GM12878 (cell line): ENCODE data around the gene EEFSEC. TPM values are rescaled to one million over a fixed set of nuclear protein-coding genes. Genes with fewer than 3 reads are reported as not detected.

ENCODE experiments used
- ATAC-seq: fragments of 200-7000 bp; cut with Tn5 transposase; 3 replicates; pipeline ENCODE4 v1.9.1; 2020; ENCODE audit warnings: mild to moderate bottlenecking, moderate library complexity
- BruUV-seq: library from RNA; stranded (reverse); fragments of 400-500 nt; replicated peaks from 2 replicates; lab custom pipeline; 2021; lab: Mats Ljungman, UMichigan
- CTCF ChIA-PET: fragments of 300-600 bp; sonication (Branson Sonifier 250); formaldehyde crosslinking; extraction: SDS; loops from one replicate; lab custom pipeline; 2021; ENCODE audit warnings: inconsistent platforms; lab: Yijun Ruan, JAX
- POLR2A ChIA-PET: fragments of 350-600 bp; formaldehyde crosslinking; extraction: SDS; loops from one replicate; lab custom pipeline; 2021; ENCODE audit warnings: inconsistent platforms; lab: Charles Lee
- RAD21 ChIA-PET: fragments of 300-600 bp; sonication (Branson Sonifier 250); formaldehyde crosslinking; loops from one replicate; lab custom pipeline; 2023; ENCODE audit warnings: antibody characterized with exemption; ENCODE audit not compliant: unreplicated experiment; lab: Charles Lee
- SMC1A ChIA-PET: fragments of 300-600 bp; sonication (Branson Sonifier 250); formaldehyde crosslinking; loops from one replicate; lab custom pipeline; 2023; ENCODE audit not compliant: unreplicated experiment, uncharacterized antibody; lab: Charles Lee
- DNase-seq: peaks from one replicate; pipeline ENCODE4 v3.0.0-alpha.2; 2011; ENCODE audit warnings: low read depth, low spot score
- FAIRE-seq: peaks from 3 replicates; lab custom pipeline; 2011; peaks lifted over from hg19 to GRCh38; lab: Jason Lieb, UNC
- H2AFZ ChIP-seq: 2 replicates; pipeline ENCODE4 v1.6.0; 2011; ENCODE audit warnings: low read depth, low read length, control low read depth; ENCODE audit not compliant: control insufficient read depth
- H3K27ac ChIP-seq: 2 replicates; pipeline ENCODE4 v1.5.1; 2011; ENCODE audit warnings: control low read depth; ENCODE audit not compliant: control insufficient read depth, insufficient read depth
- H3K27me3 ChIP-seq, 2 experiments: replicated peaks in 1 of 2; 2 replicates each; pipeline versions ENCODE4 v1.6.0 to v1.6.1; 2011; ENCODE audit warnings: low read length in 1 of 2; ENCODE audit not compliant: control insufficient read depth in 2 of 2, insufficient read depth in 2 of 2
- H3K36me3 ChIP-seq, 2 experiments: 2 replicates each; pipeline ENCODE4 v1.5.1; 2011; ENCODE audit warnings: low read length in 1 of 2; ENCODE audit not compliant: control insufficient read depth in 2 of 2, insufficient read depth in 2 of 2
- H3K4me1 ChIP-seq: 2 replicates; pipeline ENCODE4 v1.6.1; 2011; ENCODE audit warnings: mild to moderate bottlenecking, low read length, moderate library complexity, mixed read lengths; ENCODE audit not compliant: control insufficient read depth, insufficient read depth
- H3K4me2 ChIP-seq: 2 replicates; pipeline ENCODE4 v1.6.0; 2011; ENCODE audit warnings: control low read depth; ENCODE audit not compliant: control insufficient read depth, insufficient read depth
- H3K4me3 ChIP-seq: fragments of 200-600 bp; sonication (generic); 2 replicates; pipeline ENCODE4 v1.5.1; 2016
- H3K79me2 ChIP-seq: 2 replicates; pipeline ENCODE4 v1.6.0; 2011; ENCODE audit warnings: low read length; ENCODE audit not compliant: control insufficient read depth, insufficient read depth
- H3K9ac ChIP-seq: 2 replicates; pipeline ENCODE4 v1.8.0; 2011; ENCODE audit warnings: low read length, control low read depth, mixed read lengths; ENCODE audit not compliant: control insufficient read depth, insufficient read depth
- H3K9me3 ChIP-seq: replicated peaks from 3 replicates; pipeline ENCODE4 v1.5.1; 2011; ENCODE audit warnings: mild to moderate bottlenecking, low read length; ENCODE audit not compliant: control insufficient read depth, insufficient read depth
- H4K20me1 ChIP-seq: 2 replicates; pipeline ENCODE4 v1.6.0; 2011; ENCODE audit not compliant: control insufficient read depth, insufficient read depth
- BCL3 ChIP-seq: IDR thresholded peaks from 2 replicates; pipeline ENCODE4 v1.6.1; 2011; ENCODE audit warnings: borderline replicate concordance, low read depth, mild to moderate bottlenecking, moderate library complexity, low read length; ENCODE audit not compliant: insufficient read depth, poor library complexity, severe bottlenecking
- BCLAF1 ChIP-seq: fragments of 450-650 bp; IDR thresholded peaks from 2 replicates; pipeline ENCODE4 v1.6.1; 2017; ENCODE audit warnings: antibody characterized with exemption, mild to moderate bottlenecking, moderate library complexity
- CTCF ChIP-seq, 3 experiments: IDR thresholded peaks in 2 of 3; conservative IDR thresholded peaks in 1 of 3; 2 replicates each; pipeline ENCODE4 v1.5.1; 2011; ENCODE audit warnings: low read depth in 3 of 3, low read length in 3 of 3, mild to moderate bottlenecking in 3 of 3, control low read depth in 2 of 3, moderate library complexity in 2 of 3, inconsistent platforms in 1 of 3, mixed read lengths in 1 of 3; ENCODE audit not compliant: control insufficient read depth in 2 of 3, insufficient read depth in 1 of 3; ENCODE audit errors: extremely low read depth in 1 of 3
- GATAD2B ChIP-seq: fragments of 450-650 bp; conservative IDR thresholded peaks from 2 replicates; pipeline ENCODE4 v1.6.1; 2017; ENCODE audit warnings: low read depth, mild to moderate bottlenecking, moderate library complexity
- HCFC1 ChIP-seq: fragments of 150-350 bp; IDR thresholded peaks from 2 replicates; pipeline ENCODE4 v1.6.1; 2014; ENCODE audit warnings: low read length
- ZBED1 ChIP-seq: IDR thresholded peaks from 2 replicates; pipeline ENCODE4 v1.6.1; 2016; ENCODE audit warnings: borderline replicate concordance
- WGBS: methylation state at CpG from one replicate; pipeline ENCODE4 v1.1.6; 2016; ENCODE audit warnings: low lambda C conversion rate; ENCODE audit not compliant: insufficient replicate concordance, insufficient coverage; ENCODE audit errors: missing lambda C conversion rate; 5-methylcytosine and 5-hydroxymethylcytosine counted together
- in situ Hi-C: fragments of 300-500 bp; cut with MboI; formaldehyde crosslinking; loops from 9 replicates; pipeline ENCODE4 v1.14.3; 2018; ENCODE audit warnings: mixed read lengths
- intact Hi-C: fragments of 100-400 bp; cut with micrococcal nuclease; formaldehyde crosslinking; loops from one replicate; pipeline ENCODE4 v1.14.2; 2022; ENCODE audit not compliant: unreplicated experiment
- polyA plus RNA-seq, 11 experiments: library from polyadenylated mRNA; depleted of rRNA in 4 of 11; unstranded in 6 of 11; stranded (reverse) in 5 of 11; fragments of >200 nt; fragmentation: Nextera tagmentation in 4 of 11; fragmentation: Illumina TruSeq in 1 of 11; extraction: Ambion mirVana in 4 of 11; extraction: Trizol in 1 of 11; gene quantifications; 1 replicate in 1 of 11; 2 replicates in 10 of 11; pipeline versions ENCODE4 v1.2.1 to v1.2.3, GENCODE V29; 2011 to 2016; ENCODE audit warnings: inconsistent platforms in 2 of 11, missing spikeins in 2 of 11, low read depth in 1 of 11
- total RNA-seq, 4 experiments: library from RNA; depleted of rRNA in 3 of 4; stranded (reverse); fragments of >200 nt in 3 of 4; fragmentation: Illumina TruSeq in 1 of 4; extraction: Trizol in 1 of 4; gene quantifications; 2 replicates each; pipeline versions ENCODE4 v1.2.1 to v1.2.3, GENCODE V29; 2013 to 2021

Gene EEFSEC
- total and polyA plus RNA-seq, 10 of the 15 experiments (the other 5 are each of a cell fraction or from before 2014, with no cell fraction given), result 0.29 to 29.1 (median 16.1) TPM

GRCh38 chr3:128247666-128248409, 94.6 kb downstream of the EEFSEC start:
- in situ Hi-C loops (no loop called here), intact Hi-C loops (no loop called here)
- no peak overlapping the region for H3K9ac ChIP-seq
- ChIA-PET CTCF (interaction anchor here (2.9 kb wide), 1 partner anchor 21 kb away, joined by 8 read pairs; no protein-coding TSS in a partner anchor), RAD21 (no interaction called here), SMC1A (no interaction called here), POLR2A (interaction anchor here (0.6 kb wide), 1 partner anchor 42 kb away, joined by 3 read pairs; no protein-coding TSS in a partner anchor)
- H3K9me3 ChIP-seq, result no peaks in the 10 kb centered on the region
- no peak overlapping the region for H3K4me3 ChIP-seq
- ATAC-seq, result no peak
- H3K4me2 ChIP-seq, result no peak overlapping the region
- no peak overlapping the region for H3K27ac ChIP-seq
- FAIRE-seq, result no peak
- WGBS, result 86% methylated on average over 6 of the region's 6 CpGs
- H3K27me3 ChIP-seq, result no peaks in the 10 kb centered on the region
- H3K36me3 ChIP-seq, result peaks cover 0 to 6% of the 10 kb centered on the region in 2 experiments; a peak in 2 of 4 replicates
- TF ChIP-seq GATAD2B (no peak), CTCF (IDR thresholded peaks at IDR 0.05 in 2 of 3, conservative IDR thresholded peaks at IDR 0.05 in 1 of 3; ENCODE audit: control insufficient read depth in 2 of 3, extremely low read depth in 1 of 3, insufficient read depth in 1 of 3, low read depth in 3 of 3, low read length in 3 of 3) (no peak), BCL3 (peak; percentile 77), BCLAF1 (no peak), HCFC1 (no peak), ZBED1 (no peak)
- no TSS peak for BruUV-seq
- no peak for DNase-seq
- H3K4me1 ChIP-seq, result no peaks in the 10 kb centered on the region
- H4K20me1 ChIP-seq, result no peaks in the 10 kb centered on the region
- no peaks in the 10 kb centered on the region for H3K79me2 ChIP-seq
- H2AFZ ChIP-seq, result no peak overlapping the region
